Mammary epithelial cell (primary cell): ENCODE data around the gene FBXL17.

Experiments
- CTCF ChIP-seq, 2 donors: IDR thresholded peaks in 1 of 2; conservative IDR thresholded peaks in 1 of 2; 2 replicates each; pipeline ENCODE4 v1.5.1; 2011 to 2012; ENCODE audit warnings: inconsistent platforms in 2 of 2, low read length in 2 of 2, mild to moderate bottlenecking in 2 of 2, control low read depth in 1 of 2, low read depth in 1 of 2; ENCODE audit not compliant: insufficient read depth in 1 of 2; ENCODE audit errors: extremely low read depth in 1 of 2
- EZH2 ChIP-seq: IDR thresholded peaks from 2 replicates; pipeline ENCODE4 v1.6.1; 2012; ENCODE audit warnings: low read length, inconsistent platforms, borderline replicate concordance

GRCh38 chr5:107958861-107959260 is 423.0 kb downstream of the FBXL17 start:
- TF ChIP-seq CTCF (conservative IDR thresholded peaks at IDR 0.05 in 1 of 2, IDR thresholded peaks at IDR 0.05 in 1 of 2; ENCODE audit: extremely low read depth in 1 of 2, insufficient read depth in 1 of 2, low read depth in 1 of 2, low read length in 2 of 2) (no peak), EZH2 (no peak)
